ENCODE results near the gene CCR7. TPM values are rescaled to one million over a fixed set of nuclear protein-coding genes. Genes with fewer than 3 reads are reported as not detected.

The CCR7 gene
- total RNA-seq, 1 donor from 2014 or later, result 0.51 TPM

DNA sequence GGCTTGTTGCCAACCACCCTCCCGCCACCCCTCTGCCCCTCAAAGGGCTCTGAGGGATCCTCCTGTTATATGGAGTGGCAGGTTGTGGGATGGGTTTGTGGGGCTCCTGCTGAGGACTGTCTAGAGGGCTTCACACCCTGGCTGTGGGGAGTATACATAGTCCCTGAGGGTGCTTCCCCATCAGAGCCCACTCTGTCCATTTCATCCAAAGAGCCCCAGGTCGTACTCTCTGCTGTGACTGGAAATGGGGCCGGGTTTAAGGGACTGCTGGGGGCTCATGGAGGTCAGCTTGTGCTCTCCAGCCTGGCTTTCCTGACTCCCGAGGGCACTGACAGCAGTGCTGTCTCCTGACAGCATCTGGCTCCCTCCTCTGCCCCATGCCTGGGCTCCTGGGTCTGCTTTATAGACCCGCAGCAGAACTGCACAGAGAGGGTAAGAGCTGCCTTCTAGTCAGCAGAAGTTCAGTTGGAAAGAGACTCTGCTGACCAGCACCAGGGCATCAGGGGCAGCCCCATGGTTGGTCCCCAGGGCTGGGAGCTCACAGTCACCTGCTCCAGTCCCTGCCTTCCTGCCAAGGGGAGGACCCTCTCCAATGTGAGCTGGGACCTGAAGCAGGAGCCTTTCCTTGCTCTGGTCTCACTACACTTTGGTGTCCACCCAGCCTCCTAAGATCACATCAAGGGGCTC is 46.0 kb downstream of the CCR7 start:
- H3K4me1 Mint-ChIP-seq (ENCODE audit: unreplicated experiment), result peaks cover 24% of the 10 kb centered on the region
- TF ChIP-seq CTCF (IDR thresholded peaks at IDR 0.05; ENCODE audit: unreplicated experiment), result no peak

GRCh38 chr17:40518401-40519088 is 46.7 kb downstream of the CCR7 start:
- DNase-seq (ENCODE audit: low spot score), result no peak
- H3K4me3 Mint-ChIP-seq (ENCODE audit: unreplicated experiment), result no peak overlapping the region
- no peak overlapping the region for H3K27ac Mint-ChIP-seq (ENCODE audit: unreplicated experiment)
- no peak for TF ChIP-seq CTCF (IDR thresholded peaks at IDR 0.05; ENCODE audit: unreplicated experiment)
- H3K36me3 Mint-ChIP-seq (ENCODE audit: low read depth, unreplicated experiment), result peaks cover 7% of the 10 kb centered on the region
- H3K4me1 Mint-ChIP-seq (ENCODE audit: unreplicated experiment), result peaks cover 24% of the 10 kb centered on the region
- no peaks in the 10 kb centered on the region for H3K9me3 Mint-ChIP-seq (ENCODE audit: unreplicated experiment)
- H3K27me3 Mint-ChIP-seq (ENCODE audit: unreplicated experiment), result peaks cover 9% of the 10 kb centered on the region

More for the DNA sequence above, 46.0 kb downstream of the CCR7 start:
- Mint-ChIP-seq H3K27ac (ENCODE audit: unreplicated experiment) (no peak overlapping the region), H3K9me3 (ENCODE audit: unreplicated experiment) (no peaks in the 10 kb centered on the region), H3K4me3 (ENCODE audit: unreplicated experiment) (no peak overlapping the region), H3K36me3 (ENCODE audit: low read depth, unreplicated experiment) (peaks cover 7% of the 10 kb centered on the region), H3K27me3 (ENCODE audit: unreplicated experiment) (peaks cover 10% of the 10 kb centered on the region)
- DNase-seq (ENCODE audit: low spot score), result no peak

GRCh38 chr17:40517981-40518380 is 47.3 kb downstream of the CCR7 start:
- H3K4me1 Mint-ChIP-seq (ENCODE audit: unreplicated experiment), result peaks cover 24% of the 10 kb centered on the region
- peaks cover 7% of the 10 kb centered on the region for H3K27me3 Mint-ChIP-seq (ENCODE audit: unreplicated experiment)
- peaks cover 4% of the 10 kb centered on the region for H3K36me3 Mint-ChIP-seq (ENCODE audit: low read depth, unreplicated experiment)
- no peak for TF ChIP-seq CTCF (IDR thresholded peaks at IDR 0.05; ENCODE audit: unreplicated experiment)
- DNase-seq (ENCODE audit: low spot score), result no peak
- H3K9me3 Mint-ChIP-seq (ENCODE audit: unreplicated experiment), result no peaks in the 10 kb centered on the region
- no peak overlapping the region for H3K27ac Mint-ChIP-seq (ENCODE audit: unreplicated experiment)
- no peak overlapping the region for H3K4me3 Mint-ChIP-seq (ENCODE audit: unreplicated experiment)

DNA sequence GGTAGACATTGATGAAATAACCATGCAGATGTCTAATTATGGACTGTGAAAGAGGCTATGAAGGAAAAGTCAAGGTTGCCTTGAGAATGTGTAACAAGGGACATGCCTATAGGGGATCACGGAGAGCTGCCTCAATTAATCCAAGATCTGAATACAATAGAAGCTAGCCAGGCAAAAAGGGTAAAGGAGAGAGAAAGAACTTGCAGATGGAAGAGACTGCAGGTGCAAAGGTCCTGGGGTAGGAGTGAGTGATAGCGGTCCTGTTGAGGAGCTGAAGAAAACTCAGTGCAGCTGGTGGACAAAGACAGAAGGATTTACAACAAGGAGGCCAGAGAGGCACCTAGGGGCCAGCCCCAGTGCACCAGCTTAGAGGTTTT is 48.0 kb downstream of the CCR7 start:
- Mint-ChIP-seq H3K9me3 (ENCODE audit: unreplicated experiment) (no peaks in the 10 kb centered on the region), H3K27me3 (ENCODE audit: unreplicated experiment) (peaks cover 9% of the 10 kb centered on the region), H3K27ac (ENCODE audit: unreplicated experiment) (peak overlapping the region; percentile 27), H3K36me3 (ENCODE audit: low read depth, unreplicated experiment) (peaks cover 4% of the 10 kb centered on the region), H3K4me3 (ENCODE audit: unreplicated experiment) (peak overlapping the region; percentile 16), H3K4me1 (ENCODE audit: unreplicated experiment) (peaks cover 24% of the 10 kb centered on the region)
- no peak for TF ChIP-seq CTCF (IDR thresholded peaks at IDR 0.05; ENCODE audit: unreplicated experiment)
- no peak for DNase-seq (ENCODE audit: low spot score)
